Fibroblast of upper back skin (primary cell): ENCODE results near the gene GRB14.

ENCODE experiments used
- DNase-seq: peaks from one replicate; pipeline ENCODE4 v3.0.0-alpha.2; 2013

Gene GRB14

DNA sequence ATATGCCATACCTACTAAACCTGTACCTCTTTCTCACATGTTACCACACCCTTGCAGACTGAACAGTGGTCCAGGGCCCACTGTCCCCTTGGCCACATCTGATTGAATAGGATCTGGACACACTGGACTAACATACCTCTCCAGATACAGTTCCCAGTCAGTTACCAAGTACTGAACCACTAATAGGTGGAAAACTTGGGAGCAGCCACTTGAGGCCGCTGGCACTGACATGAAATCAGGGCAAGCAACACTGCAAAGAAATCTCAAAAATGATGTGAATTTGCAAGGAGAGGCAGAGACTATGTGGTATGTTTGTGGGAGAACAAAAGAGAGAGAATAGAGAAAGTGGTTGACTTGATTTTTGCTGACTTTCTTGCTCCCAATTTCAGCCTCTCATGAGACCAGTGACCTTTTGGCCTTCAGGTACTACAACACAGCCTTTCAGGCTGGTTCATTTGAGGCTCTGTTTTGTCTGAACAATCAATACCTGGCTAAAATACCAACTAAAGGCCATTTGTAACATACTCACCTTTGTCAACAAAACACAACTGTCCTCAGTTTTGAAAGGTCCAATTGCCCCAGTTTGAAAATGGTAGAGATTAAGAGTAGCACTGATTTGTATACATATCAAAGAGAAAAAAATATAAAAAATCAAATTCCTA, 7.8 kb downstream of the GRB14 start:
- DNase-seq: no peak

DNA sequence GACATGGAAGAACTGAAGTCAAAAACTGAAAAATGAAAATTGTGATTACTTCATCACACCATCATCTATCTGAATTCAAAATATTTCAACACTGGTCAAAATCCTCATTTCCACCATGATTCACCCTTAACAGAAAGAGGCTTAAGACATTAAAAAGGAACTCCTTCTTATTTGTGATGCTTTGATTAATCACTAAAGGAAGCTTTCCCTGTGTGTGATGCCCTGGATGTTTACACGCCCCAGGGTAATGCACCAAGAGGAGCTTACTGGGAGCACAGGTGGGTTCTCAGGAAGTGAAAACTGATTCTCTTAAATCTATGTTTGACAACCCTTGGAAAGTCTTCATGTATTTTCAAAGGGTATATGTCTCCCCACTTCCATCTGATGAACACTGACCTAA, 11.5 kb downstream of the GRB14 start:
- no peak for DNase-seq

DNA sequence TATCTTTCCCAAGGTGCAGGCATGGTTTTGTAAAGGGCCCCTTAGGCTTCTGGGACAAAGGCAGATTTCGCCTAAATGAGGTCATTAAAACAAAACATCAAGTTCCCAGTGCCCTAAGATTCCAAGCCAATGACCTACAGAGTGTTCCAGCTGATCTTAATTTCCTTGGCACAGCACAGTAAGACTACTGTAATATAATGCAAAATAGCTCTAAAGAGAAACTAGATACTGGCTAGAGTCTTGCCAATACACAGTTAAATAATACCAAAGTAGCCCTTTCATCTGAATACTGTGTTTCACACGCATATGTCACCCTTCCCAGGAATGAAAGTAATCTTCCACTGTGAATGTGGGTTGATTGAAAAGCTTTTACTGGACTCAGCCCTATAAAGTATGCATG, 14.7 kb downstream of the GRB14 start:
- peak; percentile 39 for DNase-seq

DNA sequence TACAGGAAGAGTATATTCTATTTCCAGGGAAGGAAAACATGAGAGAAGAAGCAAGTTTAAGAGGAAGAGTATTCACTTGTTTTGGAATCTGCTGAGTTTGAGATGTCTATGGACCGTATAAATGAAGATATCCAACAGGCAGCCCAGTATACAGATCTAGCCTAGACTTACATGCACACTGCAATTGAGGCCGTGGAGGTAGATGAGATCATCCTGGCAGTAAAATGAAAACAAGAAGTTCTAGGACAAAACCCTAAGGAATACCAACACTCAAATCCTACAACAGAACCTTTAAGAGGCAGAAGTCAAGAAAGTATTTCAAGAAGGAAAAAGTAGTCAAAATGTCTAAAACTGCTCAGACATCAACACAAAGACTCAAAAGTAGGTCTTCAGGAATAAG, 16.0 kb downstream of the GRB14 start:
- no peak for DNase-seq

DNA sequence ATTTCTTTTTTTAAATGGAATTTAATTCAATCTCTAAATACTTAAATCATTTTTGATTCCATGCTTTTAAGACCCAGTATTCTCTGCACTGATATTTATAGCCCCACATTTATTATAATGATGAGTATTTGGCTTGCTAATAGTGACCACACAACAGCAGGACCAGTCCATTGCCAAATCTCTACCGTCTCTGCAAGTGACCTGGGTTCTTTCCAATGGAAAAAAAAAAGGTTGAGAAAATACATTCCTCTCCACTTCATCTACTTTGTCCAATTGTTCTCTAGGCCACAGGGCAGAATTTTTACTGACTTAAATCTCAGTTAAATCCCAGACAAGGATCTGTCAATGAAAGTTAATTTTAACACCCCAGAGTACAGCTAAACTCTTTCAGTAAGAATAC, 20.5 kb downstream of the GRB14 start:
- no peak for DNase-seq

DNA sequence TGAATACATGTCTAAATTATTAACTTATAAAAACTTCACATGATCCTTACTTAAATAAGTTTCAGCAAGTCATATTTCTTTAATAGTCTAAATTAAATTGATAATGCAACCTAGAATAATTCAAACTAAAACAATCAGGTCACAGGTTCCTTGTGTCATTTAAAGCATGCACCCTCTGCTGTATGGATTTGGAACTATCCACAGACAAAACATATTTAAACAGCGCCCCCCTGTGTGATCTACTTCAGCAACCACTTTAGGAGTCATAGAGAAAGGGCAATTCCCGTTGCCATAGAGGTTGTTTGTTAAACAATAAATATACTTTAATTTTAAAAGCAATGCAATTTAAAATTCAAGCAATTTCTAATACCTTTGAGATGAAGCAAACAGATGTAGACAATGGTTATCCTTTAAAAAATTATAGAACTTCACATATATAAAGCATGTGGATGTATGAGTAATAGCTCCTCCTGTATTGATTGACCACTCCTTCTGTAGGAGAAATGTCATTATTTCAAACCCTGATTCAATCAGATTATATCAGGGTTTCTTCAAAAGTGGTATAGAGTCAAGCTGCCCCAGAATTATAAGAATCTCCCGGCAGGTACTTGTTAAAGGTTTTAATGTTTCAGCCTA, 21.2 kb downstream of the GRB14 start:
- DNase-seq: peak; percentile 64

DNA sequence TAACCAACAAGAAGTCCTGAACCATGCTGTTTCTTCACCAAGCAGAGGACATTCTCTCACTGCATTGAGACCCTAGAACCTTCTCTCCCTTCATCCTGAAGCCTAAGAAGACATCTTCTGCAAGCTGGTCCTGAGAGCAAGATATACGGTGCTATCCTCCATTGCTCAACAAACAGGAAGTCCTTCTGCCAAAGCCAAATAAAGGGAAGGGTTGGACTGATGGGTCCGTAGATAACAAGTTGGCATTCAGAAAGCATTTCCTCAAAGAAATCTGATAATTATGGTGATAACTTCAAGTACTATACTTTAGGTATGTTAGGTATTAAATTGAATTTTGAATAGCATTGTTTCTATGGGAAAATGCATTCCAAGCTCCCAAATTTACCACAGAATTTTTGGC, 23.3 kb downstream of the GRB14 start:
- DNase-seq: no peak

DNA sequence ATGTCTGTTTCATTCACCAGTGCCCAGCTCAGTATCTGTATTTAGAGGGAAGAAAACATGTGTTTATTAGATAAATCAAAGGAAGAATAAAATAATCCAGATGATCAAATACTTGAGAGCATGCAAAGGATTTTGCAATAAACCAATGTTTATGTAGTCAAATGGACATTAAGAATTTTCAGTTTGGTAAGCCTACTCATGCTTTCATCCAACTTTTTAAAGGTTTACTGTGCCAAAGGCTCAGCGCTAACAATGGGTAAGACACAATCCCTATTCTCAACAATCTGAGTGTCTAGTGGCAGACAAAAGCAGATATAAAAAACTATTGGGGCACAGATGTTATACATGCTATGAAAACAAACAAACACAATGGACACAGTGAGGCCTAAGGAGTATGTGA, 26.3 kb downstream of the GRB14 start:
- DNase-seq: no peak

DNA sequence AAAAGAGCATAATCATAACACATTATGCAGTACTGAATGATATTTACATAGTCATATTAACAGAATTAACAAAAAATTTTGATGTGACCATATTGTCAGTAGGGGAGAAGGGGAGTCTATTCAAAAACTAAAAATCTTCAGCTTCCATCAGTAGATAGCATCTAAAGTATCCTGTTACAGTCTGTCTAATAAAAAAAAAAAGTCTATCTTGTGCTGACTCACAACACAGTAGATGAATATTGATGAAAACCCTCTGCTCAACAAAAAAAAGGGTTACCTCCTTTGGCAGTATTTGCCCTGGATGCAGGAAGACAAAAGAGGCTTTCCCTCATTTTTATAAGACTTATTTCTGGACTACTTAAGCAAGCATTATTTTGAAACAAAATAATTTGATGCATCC, 27.3 kb downstream of the GRB14 start:
- DNase-seq: peak; percentile 9

DNA sequence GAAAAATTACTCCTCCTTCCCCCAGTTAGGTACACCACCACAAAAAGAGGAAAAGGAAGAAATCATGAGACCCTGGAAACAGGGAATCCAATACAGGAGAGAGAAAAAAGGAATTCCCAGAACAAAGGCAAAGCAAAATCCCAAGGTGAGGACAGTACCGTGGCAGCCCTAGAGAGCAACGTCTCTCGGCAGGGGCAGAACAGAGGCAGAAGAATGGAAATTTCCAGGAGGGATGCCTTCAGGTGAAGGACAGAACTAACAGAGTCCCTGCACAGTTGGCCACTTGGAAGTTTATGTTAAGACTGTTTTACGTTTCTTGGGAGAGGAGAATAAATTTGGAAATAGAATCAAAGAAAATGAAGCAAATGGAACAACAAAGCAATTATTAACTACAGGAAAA, 27.7 kb downstream of the GRB14 start:
- no peak for DNase-seq

DNA sequence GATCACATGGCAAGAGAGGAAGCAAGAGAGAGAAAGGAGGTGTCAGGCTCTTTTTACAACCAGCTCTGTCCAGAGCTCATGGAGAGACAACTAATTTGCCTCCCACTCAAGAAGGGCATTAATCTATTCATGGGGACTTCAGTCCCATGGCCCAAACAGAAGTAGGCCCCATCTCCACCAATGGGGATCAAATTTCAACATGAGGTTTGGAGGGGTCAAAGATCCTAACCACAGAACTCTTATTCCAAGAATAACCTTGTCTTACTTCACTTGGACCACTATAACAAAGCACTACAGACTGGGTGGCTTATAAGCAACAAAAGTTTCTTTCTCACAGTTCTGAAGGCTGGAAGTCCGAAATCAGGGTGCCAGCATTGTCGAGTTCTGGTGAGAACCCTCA, 31.8 kb downstream of the GRB14 start:
- DNase-seq: peak; percentile 26

DNA sequence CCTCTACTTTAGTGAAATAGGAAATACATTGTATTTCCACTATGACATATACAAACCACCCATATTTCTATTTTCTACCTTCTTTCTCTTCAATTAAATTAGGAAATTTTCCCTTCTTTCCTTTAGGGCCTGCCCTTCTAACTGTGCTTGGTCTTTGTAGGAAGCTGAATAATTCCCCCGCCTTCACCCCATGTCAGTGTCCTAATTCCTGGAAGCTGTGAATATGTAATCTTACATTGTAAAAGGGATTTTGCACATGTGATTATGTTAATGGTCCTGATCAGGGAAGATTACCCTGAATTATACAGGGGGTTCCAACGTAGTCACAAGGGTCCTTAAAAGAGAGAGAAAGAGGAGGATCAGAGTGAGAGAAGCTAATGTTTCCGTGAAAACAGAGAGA, 40.2 kb downstream of the GRB14 start:
- DNase-seq: no peak

DNA sequence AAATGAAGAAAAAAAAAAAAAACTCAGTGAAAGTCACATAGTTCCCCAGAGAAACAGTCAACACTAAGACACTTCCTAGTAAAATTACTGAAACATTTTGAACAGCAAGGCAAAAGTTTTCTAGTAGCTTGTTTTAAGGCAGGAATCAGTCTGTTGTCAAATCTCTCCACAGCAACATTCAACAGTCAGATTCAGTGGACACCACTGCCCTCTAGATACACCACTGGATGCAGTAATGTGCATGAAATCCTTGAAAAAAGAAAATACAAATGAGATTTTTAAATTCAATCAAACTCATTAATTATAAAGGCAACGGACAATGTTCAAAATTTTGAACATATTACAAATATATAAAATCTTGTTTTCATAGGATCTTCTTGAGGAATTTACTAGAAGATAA, 46.4 kb downstream of the GRB14 start:
- DNase-seq: no peak

DNA sequence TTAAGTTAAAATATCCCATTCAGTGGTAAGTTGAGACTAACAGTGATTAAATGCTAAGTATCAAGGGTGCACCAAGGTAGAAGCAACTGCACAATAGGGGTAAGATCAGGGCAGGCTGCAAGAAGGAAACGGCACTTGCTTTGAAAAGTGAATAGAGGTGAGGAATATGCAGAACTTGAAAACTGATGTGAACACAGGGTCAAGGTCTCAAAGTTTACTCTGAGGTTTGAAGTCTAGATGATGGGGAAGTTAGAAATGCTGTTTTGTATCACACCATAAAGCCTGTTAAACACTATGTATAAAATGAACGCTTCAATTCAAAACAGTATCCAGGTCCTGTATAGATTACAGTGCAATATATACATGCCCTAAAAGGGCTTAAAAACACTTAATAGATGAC, 50.8 kb downstream of the GRB14 start:
- no peak for DNase-seq

DNA sequence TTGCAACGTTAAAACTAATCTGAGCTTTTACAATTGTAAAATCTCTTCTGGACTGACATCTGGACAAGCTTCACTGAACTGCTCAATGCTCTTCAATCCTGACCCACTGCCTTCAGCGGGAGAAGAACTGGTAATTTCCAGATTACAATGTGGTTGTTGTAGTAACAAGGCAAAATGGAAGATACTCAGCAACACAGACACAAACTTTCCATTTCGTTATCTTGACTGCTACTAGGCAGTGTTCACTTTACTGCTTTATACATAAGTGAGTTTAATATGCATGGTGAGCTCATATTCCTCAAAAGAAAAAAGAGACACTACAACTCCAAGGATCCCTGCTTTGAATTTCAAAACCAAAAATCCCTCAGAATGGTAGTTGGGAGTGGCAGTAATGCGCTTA, 51.9 kb downstream of the GRB14 start:
- no peak for DNase-seq

DNA sequence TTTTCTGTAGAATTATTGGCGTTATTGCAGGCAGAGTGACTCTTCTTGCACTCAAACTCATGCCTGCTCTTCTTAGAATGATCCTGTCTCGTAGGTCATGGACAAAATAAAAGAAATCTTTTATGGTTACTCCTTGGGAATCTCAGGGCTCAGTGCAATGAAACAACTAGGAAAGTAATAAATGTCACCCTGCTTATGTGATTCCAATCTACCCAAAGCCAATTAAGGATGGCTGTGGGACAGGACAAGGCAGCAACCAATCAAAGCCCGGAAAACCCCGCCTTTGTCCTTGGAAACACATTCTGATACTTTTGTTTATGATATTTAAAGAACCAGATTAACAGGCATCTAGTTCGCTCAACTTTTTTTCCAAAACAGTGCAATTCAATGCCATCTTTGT, 53.0 kb downstream of the GRB14 start:
- DNase-seq: no peak

DNA sequence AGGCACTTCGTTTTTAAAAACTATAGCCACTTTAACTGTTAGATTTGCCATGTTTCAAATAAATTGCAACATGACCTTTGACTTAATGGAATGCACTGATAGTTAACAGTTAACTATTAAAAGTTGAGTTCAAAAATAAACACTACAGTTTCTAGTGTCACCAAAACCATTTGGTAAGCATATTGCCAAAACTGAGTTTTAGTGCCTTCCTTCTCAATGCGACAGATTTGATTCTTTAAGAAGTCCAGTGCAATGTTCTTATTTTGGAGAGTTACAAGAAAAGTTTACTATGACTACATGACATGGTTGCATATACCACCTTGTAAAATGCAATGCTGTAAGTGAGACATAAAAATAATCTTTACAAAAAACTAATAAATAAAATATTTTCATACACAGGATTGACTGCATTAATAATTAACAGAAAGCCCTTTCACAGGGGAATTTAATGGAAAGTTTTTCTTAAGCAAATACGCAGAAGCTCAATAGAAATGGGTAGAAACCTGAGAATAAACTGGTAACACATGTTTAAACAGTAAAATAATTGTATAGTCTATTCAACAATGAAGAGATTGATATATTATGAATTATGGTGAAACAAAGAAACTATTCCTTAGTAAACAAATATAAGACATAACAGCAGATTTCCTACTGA, 53.8 kb downstream of the GRB14 start:
- DNase-seq: no peak

DNA sequence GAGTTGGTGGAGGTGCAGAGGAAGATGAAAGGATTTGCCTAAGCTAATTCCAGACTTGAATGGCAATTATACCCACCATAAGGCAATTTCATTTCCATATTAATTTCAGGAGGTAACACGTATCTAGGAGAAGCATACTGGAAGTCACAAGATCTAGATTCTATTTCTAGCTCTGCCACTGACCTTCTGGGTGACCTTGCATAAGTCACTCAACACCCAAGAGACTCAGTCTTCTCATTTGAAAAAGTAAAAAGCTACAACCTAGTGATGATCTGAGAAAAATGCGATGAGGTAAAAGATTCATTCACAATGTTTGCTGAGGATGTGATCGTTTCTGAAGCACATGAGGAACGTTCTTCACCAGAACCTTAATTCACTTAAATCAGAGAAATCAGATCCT, 55.9 kb downstream of the GRB14 start:
- no peak for DNase-seq

DNA sequence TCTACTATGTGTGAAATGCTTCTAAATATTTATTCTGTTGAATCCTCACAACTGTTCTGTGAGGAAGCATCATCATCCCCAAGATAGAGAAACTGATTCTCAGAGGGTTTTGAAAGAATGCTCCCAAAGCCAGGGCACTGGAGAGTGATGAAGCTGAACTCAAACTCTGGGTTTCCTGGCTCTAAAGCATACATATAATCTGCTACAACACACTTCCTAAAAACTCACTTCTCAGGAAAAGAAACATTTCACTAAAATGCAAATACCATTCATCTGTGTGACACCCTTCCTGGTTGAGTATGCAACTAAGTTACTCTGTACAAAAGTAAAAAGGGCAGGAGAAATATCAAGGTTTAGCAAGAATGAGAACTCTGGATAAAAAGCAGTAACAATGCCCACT, 58.6 kb downstream of the GRB14 start:
- DNase-seq: no peak

DNA sequence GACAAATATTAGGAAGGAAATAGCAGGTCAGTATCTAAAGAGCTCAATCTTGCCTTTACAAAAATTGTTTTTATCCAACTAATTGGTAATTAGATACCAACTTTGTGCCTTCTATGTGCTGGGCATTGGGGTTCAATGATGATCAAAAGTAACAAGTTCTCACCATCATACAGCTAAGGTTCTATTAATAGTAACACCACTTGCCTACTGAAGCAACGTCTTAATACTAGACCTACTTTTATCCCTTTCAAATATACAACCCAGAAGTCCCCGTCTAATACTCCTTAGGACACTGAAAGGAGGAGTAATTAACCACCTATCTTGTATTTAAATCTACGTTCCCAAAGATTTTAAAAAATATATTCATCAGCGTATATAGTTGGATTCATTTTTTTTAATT, 59.3 kb downstream of the GRB14 start:
- DNase-seq: no peak

DNA sequence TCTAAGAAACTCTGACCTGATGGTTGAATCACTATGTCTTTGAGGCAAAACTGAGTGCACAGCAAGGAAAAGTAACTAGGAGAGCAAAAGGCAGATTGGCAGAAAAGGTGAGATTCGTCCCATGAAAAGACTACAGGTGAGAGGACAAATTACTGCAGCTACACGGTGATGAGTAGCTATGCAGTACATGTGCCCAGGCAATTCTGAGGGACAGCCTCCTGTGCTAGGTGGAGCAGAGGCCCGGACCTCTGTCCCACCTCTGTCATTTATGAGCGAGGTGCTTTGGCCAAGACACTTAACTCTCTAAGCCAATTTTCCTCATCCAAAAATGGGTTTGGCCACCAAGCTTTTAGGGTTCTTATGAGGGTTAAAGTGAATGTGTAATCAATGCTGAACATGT, 59.9 kb downstream of the GRB14 start:
- no peak for DNase-seq

DNA sequence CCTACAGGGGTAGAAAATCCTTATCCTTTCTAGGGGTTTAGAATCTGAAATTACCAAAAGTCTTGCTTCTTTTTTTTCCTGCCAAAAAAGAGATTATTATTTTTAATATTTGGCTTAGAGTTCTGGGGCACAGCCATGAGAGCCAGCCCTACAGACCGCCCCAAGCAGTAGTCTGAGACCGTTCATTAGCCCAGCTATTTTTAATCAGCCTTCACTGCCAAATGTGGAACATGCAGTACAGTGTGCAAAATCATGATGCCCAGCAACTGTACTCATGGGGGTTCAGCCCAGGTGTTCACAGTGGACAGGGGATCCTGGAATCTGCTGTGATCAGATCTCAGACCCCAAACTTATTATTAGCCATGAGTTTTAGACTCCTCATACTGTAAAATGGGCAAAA, 60.4 kb downstream of the GRB14 start:
- DNase-seq: no peak

DNA sequence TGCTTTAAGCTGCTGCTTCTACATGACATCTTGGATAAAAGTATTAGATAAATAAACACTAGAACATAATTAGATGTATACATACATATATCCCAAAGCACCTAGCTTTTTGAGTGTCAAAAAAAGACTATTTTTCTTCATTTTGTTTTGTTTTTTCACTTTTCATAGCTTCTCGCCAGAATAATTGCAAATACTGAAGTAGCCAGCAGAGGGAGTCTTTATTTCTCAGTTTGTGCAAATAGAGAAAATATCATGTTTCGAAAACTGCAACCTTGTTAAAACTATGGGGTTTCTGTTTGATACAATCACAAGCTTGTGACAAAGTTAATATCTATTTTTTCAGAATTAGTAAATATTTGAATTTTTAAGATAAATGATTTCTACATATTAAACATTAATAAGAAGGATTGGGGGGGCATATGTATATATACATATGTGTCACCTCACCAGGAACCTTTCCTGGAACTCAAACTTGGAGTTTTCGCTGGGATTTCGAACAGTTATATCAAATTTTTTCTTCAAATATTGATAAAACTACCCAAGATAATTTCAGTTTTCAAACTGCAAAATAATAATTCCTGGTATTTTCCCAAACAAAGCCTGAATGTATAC, 61.0 kb downstream of the GRB14 start:
- DNase-seq: peak; percentile 13

DNA sequence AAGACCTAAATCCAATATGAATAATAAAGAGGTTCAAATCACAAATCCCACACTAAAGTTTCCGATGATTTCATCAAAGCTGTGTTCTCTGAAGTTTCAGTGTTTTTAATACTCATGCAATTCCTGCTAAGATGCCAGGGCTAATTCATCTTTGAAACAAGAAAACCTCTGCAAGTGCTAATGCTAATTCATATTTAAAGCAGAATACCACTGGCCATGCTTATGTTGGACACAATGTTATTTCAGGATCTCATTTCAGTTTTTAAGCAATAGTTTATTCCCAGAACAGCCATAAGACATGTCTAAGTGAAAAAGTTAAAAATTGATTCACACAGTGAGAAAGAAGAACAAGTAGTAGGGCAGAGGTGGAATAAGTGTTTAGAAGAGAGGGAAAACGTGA, 62.8 kb downstream of the GRB14 start:
- no peak for DNase-seq
